HAP-1 (cell line): ENCODE measurements around the gene SLC16A6.
"Not testable (repeated sequence)": the region's sequence is repeated elsewhere in the genome, so short reads cannot be mapped to it uniquely, and the experiment has no call there.

Experiments
- DNase-seq, 2 experiments: peaks; one replicate each; pipeline ENCODE4 v3.0.0-alpha.2; 2016 to 2020; ENCODE audit warnings: low spot score in 2 of 2
- H3K27me3 ChIP-seq: fragments of 250-450 bp; sonication (Bioruptor Pico); 2 replicates; pipeline ENCODE4 v1.5.1; 2020; ENCODE audit warnings: low read depth, mild to moderate bottlenecking, moderate library complexity
- H3K36me3 ChIP-seq: fragments of 250-450 bp; sonication (Bioruptor Pico); replicated peaks from 2 replicates; pipeline ENCODE4 v1.5.1; 2020; ENCODE audit warnings: mild to moderate bottlenecking
- H3K4me1 ChIP-seq: fragments of 250-450 bp; sonication (Bioruptor Pico); 2 replicates; pipeline ENCODE4 v1.5.1; 2020; ENCODE audit warnings: mild to moderate bottlenecking
- H3K4me3 ChIP-seq: fragments of 250-450 bp; sonication (Bioruptor Pico); 2 replicates; pipeline ENCODE4 v1.5.1; 2020; ENCODE audit warnings: mild to moderate bottlenecking, moderate library complexity
- H3K9me3 ChIP-seq: fragments of 250-450 bp; sonication (Bioruptor Pico); 2 replicates; pipeline ENCODE4 v1.5.1; 2020; ENCODE audit warnings: mild to moderate bottlenecking, moderate library complexity
- in situ Hi-C: fragments of 300-500 bp; cut with MboI; formaldehyde crosslinking; loops from 3 replicates; pipeline ENCODE4 v1.14.3; 2020; ENCODE audit warnings: low sequenced_read_pairs, inconsistent platforms, mixed read lengths

The SLC16A6 gene, protein sequence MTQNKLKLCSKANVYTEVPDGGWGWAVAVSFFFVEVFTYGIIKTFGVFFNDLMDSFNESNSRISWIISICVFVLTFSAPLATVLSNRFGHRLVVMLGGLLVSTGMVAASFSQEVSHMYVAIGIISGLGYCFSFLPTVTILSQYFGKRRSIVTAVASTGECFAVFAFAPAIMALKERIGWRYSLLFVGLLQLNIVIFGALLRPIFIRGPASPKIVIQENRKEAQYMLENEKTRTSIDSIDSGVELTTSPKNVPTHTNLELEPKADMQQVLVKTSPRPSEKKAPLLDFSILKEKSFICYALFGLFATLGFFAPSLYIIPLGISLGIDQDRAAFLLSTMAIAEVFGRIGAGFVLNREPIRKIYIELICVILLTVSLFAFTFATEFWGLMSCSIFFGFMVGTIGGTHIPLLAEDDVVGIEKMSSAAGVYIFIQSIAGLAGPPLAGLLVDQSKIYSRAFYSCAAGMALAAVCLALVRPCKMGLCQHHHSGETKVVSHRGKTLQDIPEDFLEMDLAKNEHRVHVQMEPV

GRCh38 chr17:68290955-68291835 is at the start of gene SLC16A6, which contains the start of gene ARSG:
TSS of gene SLC16A6 (minus strand) at chr17:68291127. CDS start at chr17:68278320, 12,807 bp downstream.
TSS of gene ARSG (plus strand) at chr17:68291495. CDS start at chr17:68307494, 15,999 bp downstream.
- in situ Hi-C loops: no loop called here
- no peaks in the 10 kb centered on the region for H3K27me3 ChIP-seq
- peak; percentile 86 to 91 for DNase-seq
- peak within 1 kb of the TSS; percentile 64 for H3K4me3 ChIP-seq
- H3K9me3 ChIP-seq: no peaks in the 10 kb centered on the region
- H3K4me1 ChIP-seq: peaks cover 36% of the 10 kb centered on the region
- H3K36me3 ChIP-seq: no peaks in the 10 kb centered on the region

- in situ Hi-C loops: no loop called here
- DNase-seq: no peak
- H3K4me1 ChIP-seq: no peaks in the 10 kb centered on the region
- no peaks in the 10 kb centered on the region for H3K36me3 ChIP-seq
- H3K4me3 ChIP-seq: no peak overlapping the region
- peaks cover 18% of the 10 kb centered on the region for H3K9me3 ChIP-seq
- H3K27me3 ChIP-seq: no peaks in the 10 kb centered on the region
These were observed 43.5 kb upstream of the SLC16A6 start for GRCh38 chr17:68334393-68334792.

DNA sequence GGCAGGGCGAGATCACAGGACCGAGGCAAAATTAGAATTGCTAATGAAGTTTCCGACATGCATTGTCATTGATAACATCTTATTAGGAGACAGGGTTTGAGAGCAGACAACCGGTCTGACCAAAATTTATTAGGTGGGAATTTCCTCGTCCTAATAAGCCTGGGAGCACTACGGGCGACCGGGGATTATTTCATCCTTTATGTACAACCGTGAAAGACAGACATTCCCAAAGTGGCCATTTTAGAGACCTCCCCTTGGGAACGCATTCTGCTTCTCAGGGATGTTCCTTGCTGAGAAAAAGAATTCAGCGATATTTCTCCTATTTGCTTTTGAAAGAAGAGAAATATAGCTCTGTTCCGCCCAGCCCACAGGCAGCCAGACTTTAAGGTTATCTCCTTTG is 41.0 kb upstream of the SLC16A6 start:
- in situ Hi-C loops: not testable (repeated sequence)
- peaks cover 18% of the 10 kb centered on the region for H3K9me3 ChIP-seq

DNA sequence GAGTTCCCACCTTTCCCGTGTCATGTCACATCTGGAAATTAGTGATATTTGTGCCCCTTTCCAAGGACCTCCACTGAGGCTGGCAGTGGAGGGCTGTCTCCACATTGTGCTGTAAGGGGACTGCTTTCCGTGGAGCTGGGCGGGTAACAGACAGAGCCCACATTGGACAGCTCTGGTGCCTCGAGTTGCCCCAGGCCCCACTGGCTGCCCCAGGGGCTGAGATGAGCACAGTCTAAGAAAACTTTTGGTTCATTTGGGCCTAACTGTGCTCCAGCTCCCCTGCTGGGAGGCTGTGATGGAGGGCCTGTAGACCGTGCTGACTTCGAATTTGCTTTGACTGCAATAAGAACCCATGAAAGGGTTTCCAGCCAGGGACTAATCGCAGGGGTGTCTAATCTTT is 38.4 kb upstream of the SLC16A6 start:
- peaks cover 18% of the 10 kb centered on the region for H3K9me3 ChIP-seq
- H3K27me3 ChIP-seq: no peaks in the 10 kb centered on the region
- DNase-seq: no peak
- H3K36me3 ChIP-seq: no peaks in the 10 kb centered on the region
- H3K4me3 ChIP-seq: no peak overlapping the region
- H3K4me1 ChIP-seq: no peaks in the 10 kb centered on the region
- in situ Hi-C loops: no loop called here

More for the DNA sequence above, 41.0 kb upstream of the SLC16A6 start:
- peak in 1 of 2 experiments; percentile 27 for DNase-seq
- not testable (repeated sequence) for H3K27me3 ChIP-seq, H3K4me3 ChIP-seq, H3K36me3 ChIP-seq, H3K4me1 ChIP-seq

- H3K9me3 ChIP-seq: peaks cover 18% of the 10 kb centered on the region
- in situ Hi-C loops: no loop called here
These were observed 37.7 kb upstream of the SLC16A6 start for GRCh38 chr17:68328676-68329075.

DNA sequence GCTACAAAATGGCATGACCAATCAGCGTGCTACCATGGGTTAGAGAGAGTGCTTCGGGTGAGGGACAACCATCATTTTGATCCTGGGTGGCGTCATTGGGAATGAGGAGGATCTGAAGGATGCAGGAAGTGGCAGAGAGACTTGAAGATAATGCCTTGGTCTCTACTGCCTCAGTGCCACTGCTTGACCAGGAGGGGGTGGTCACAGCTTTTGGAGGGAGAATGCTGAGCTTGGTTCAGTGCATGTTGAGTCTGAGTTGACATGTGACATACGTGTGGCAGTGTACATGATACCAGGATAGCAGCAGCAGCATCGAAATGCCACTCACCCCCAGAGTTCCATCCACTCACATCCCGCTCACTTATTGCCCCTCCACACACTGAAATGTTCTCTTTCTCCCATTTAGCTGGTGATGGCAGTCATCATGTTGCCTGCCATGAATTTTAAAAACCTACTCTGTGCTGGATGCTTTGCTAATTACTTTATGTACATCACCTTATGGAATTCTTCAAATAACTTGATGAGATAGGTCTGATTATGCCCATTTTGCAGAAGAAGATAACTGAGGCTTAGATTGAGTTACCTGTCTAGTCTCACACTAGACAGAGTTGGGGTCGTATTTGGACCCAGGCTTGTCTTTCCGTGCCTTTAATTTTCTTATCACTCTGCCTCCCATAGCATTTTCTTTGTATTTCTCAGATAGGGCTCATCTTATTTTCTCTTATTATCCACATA is 37.1 kb upstream of the SLC16A6 start:
- no peak for DNase-seq
- Histone ChIP-seq H3K36me3 (no peaks in the 10 kb centered on the region), H3K27me3 (no peaks in the 10 kb centered on the region), H3K4me3 (no peak overlapping the region), H3K4me1 (no peaks in the 10 kb centered on the region), H3K9me3 (peaks cover 18% of the 10 kb centered on the region)
- in situ Hi-C loops: no loop called here

More at GRCh38 chr17:68328676-68329075, 37.7 kb upstream of the SLC16A6 start:
- DNase-seq: no peak
- Histone ChIP-seq H3K27me3 (no peaks in the 10 kb centered on the region), H3K4me3 (no peak overlapping the region), H3K36me3 (no peaks in the 10 kb centered on the region), H3K4me1 (no peaks in the 10 kb centered on the region)

DNA sequence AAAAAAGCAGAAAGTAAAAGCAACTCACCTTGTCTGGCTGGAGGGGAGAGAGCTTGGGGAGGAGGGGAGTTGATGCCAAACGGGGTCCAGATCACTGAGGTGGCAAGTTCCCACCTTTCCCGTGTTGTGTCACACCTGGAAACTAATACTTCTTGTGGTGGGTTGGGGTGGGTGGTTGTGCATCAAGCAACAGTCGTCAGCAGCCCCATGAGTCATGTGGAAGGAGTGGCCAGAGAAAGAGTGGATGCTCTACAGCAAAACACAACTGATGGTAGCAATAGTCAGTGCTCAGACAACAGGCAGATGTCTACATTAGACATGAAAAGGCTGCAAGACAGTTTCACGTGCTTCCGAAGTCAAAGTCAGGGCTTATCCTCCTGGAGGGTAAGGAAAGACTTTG is 35.8 kb upstream of the SLC16A6 start:
- DNase-seq: no peak
- H3K9me3 ChIP-seq: peaks cover 8% of the 10 kb centered on the region
- in situ Hi-C loops: no loop called here
- H3K4me1 ChIP-seq: peaks cover 4% of the 10 kb centered on the region
- H3K4me3 ChIP-seq: no peak overlapping the region
- no peaks in the 10 kb centered on the region for H3K27me3 ChIP-seq
- H3K36me3 ChIP-seq: no peaks in the 10 kb centered on the region

GRCh38 chr17:68325961-68326360 is 35.0 kb upstream of the SLC16A6 start:
- H3K4me3 ChIP-seq: no peak overlapping the region
- peaks cover 4% of the 10 kb centered on the region for H3K4me1 ChIP-seq
- H3K36me3 ChIP-seq: no peaks in the 10 kb centered on the region
- no peak for DNase-seq
- in situ Hi-C loops: no loop called here
- no peaks in the 10 kb centered on the region for H3K27me3 ChIP-seq
- peaks cover 3% of the 10 kb centered on the region; the same call in 1 of the 2 replicates for H3K9me3 ChIP-seq

DNA sequence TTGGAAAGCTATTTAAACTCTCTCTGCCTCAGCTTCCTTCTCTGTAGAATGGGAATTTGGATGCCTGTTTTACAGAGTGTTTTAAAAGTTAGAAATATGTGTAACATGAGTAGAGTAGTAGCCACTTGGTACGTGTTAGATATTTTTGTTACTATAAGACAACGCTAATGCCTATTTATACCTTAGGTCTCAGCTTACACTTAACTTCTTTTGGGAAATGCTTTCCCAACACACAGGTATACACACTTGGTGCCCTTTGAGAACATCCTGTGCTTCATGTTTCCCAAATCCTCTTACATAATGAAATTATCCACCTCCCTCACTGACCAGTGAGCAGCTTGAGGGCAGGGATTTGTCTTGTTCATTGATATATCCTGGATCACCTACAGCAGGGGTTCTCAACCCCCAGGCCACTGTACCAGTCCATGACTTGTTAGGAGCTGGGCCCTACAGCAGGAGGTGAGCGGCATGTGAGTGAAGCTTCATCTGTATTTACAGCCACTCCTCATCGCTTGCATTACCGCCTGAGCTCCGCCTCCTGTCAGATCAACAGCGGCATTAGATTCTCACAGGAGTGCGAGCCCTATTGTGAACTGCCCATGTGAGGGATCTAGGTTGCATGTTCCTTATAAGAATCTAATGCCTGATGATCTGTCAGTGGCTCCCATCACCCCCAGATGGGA is 33.9 kb upstream of the SLC16A6 start:
- H3K27me3 ChIP-seq: no peaks in the 10 kb centered on the region
- no peaks in the 10 kb centered on the region for H3K36me3 ChIP-seq
- peaks cover 4% of the 10 kb centered on the region for H3K4me1 ChIP-seq
- H3K9me3 ChIP-seq: no peaks in the 10 kb centered on the region
- no peak for DNase-seq
- H3K4me3 ChIP-seq: no peak overlapping the region
- in situ Hi-C loops: no loop called here

- Histone ChIP-seq H3K27me3 (no peaks in the 10 kb centered on the region), H3K4me1 (peaks cover 4% of the 10 kb centered on the region), H3K9me3 (no peaks in the 10 kb centered on the region), H3K4me3 (no peak overlapping the region), H3K36me3 (no peaks in the 10 kb centered on the region)
- in situ Hi-C loops: no loop called here
- DNase-seq: no peak
These were observed 33.2 kb upstream of the SLC16A6 start for GRCh38 chr17:68324114-68324513.

DNA sequence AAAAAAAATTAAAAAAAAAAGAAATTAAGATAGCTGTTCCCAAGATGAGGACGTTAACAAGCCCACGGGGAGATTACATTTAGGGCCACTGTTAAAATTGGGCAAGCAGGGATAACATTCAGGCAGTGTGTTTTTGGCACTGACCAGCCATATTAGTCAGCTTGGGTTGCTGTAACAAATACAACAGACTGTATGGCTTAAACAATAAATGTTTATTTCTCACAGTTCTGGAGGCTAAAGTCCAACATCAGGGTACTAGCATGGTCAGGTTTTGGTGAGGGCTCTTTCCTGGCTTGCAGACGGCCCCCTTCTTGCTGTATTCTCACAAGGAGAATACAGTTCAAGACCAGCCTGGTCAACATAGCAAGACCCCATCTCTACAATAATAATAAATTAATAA is 31.7 kb upstream of the SLC16A6 start:
- Histone ChIP-seq H3K4me3 (no peak overlapping the region), H3K36me3 (no peaks in the 10 kb centered on the region), H3K27me3 (no peaks in the 10 kb centered on the region), H3K4me1 (peaks cover 4% of the 10 kb centered on the region), H3K9me3 (no peaks in the 10 kb centered on the region)
- no peak for DNase-seq
- in situ Hi-C loops: no loop called here

- H3K36me3 ChIP-seq: no peaks in the 10 kb centered on the region
- H3K9me3 ChIP-seq: no peaks in the 10 kb centered on the region
- no peak overlapping the region for H3K4me3 ChIP-seq
- no peak for DNase-seq
- H3K27me3 ChIP-seq: no peaks in the 10 kb centered on the region
- in situ Hi-C loops: no loop called here
- H3K4me1 ChIP-seq: peaks cover 10% of the 10 kb centered on the region
These were observed 30.6 kb upstream of the SLC16A6 start for GRCh38 chr17:68321556-68321954.
